Measurements from ENCODE around the gene TCAP. TPM values are rescaled to one million over a fixed set of nuclear protein-coding genes. Genes with fewer than 3 reads are reported as not detected.

The TCAP gene
- total RNA-seq, 1 donor from 2014 or later, result 0.19 TPM

GRCh38 chr17:39701784-39702422, 36.8 kb downstream of the TCAP start:
- Histone ChIP-seq H3K79me2 (ENCODE audit: low read depth) (peaks cover 79% of the 10 kb centered on the region), H3K36me3 (no peaks in the 10 kb centered on the region), H3K9ac (no peak overlapping the region), H3K4me1 (peaks cover 53% of the 10 kb centered on the region), H3K27me3 (no peaks in the 10 kb centered on the region), H3K4me3 (peak overlapping the region; percentile 96), H3K27ac (no peak overlapping the region), H3F3A (ENCODE audit: low read depth) (peaks cover 33% of the 10 kb centered on the region), H3K9me3 (ENCODE audit: low read depth) (no peaks in the 10 kb centered on the region), H3K4me2 (peak overlapping the region; percentile 88), H2AFZ (replicated peaks) (no peak overlapping the region), H4K20me1 (ENCODE audit: low read depth) (peaks cover 58% of the 10 kb centered on the region)
- no peak overlapping the region for H3K27ac Mint-ChIP-seq
- H3K4me1 Mint-ChIP-seq, result peaks cover 35% of the 10 kb centered on the region
- H3K4me3 Mint-ChIP-seq, result peak overlapping the region; percentile 99
- peaks cover 8% of the 10 kb centered on the region for H3K27me3 Mint-ChIP-seq (ENCODE audit: insufficient read depth, low read depth)
- TF ChIP-seq EZH2phosphoT487 (IDR thresholded peaks at IDR 0.05) (no peak), EZH2 (IDR thresholded peaks at IDR 0.05) (no peak)
- TF ChIP-seq, protein P1, sequence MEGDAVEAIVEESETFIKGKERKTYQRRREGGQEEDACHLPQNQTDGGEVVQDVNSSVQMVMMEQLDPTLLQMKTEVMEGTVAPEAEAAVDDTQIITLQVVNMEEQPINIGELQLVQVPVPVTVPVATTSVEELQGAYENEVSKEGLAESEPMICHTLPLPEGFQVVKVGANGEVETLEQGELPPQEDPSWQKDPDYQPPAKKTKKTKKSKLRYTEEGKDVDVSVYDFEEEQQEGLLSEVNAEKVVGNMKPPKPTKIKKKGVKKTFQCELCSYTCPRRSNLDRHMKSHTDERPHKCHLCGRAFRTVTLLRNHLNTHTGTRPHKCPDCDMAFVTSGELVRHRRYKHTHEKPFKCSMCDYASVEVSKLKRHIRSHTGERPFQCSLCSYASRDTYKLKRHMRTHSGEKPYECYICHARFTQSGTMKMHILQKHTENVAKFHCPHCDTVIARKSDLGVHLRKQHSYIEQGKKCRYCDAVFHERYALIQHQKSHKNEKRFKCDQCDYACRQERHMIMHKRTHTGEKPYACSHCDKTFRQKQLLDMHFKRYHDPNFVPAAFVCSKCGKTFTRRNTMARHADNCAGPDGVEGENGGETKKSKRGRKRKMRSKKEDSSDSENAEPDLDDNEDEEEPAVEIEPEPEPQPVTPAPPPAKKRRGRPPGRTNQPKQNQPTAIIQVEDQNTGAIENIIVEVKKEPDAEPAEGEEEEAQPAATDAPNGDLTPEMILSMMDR (IDR thresholded peaks at IDR 0.05), result no peak
- H3K9me3 Mint-ChIP-seq, result no peaks in the 10 kb centered on the region
- DNase-seq (ENCODE audit: low spot score), result peak; percentile 5
- H3K36me3 Mint-ChIP-seq, result peaks cover 2% of the 10 kb centered on the region

DNA sequence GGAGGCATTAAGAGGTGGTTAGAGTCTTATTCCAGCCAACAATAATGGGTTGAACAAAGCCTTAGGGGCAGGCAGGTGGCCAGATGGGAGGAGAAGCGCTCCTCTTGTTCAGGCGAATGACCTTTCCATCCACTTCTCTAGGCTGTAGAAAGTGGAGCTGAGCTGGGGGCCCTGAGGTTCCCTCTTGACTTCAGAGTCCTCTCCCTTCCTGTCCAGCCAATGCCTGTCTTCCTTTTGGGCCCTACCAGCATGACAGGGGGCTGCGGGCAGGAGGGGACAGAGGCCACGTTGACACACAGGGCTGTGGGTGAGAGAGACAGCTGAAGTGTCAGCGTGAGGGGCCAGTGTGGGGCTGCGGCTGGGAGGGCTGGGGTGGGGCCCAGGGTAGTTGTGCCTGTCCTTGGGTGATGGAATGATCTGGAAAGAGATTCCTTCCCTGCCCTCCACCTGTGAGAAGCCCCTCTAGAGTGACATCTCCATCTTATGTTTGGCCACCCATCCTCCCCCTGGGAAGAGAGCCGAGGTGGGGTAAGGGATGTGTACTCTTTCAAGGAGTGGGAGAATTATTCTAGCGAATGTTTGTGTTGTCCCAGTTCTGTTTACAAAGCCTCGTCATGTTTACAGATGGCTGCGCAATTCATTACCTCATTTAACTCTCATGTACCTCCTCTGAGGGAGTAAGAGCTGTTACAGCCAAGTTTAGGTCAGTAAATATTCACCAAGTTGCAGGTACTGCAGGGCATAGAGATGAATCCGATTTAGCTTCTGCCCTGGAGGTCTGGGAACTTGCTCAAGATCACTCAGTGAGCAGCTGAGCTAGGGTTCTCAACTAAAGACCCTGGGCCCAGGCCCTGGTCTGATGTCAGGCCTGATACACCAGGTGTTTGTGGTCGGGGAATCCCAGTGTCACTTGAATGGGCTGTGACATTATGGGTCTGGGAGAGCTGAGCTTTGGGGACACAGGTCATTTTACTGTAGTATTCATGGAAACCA, 38.0 kb downstream of the TCAP start:
- peaks cover 33% of the 10 kb centered on the region for H3K4me1 Mint-ChIP-seq
- Histone ChIP-seq H3K27ac (peak overlapping the region; percentile 53), H2AFZ (replicated peaks) (no peak overlapping the region), H3K4me1 (peaks cover 53% of the 10 kb centered on the region), H3K9me3 (ENCODE audit: low read depth) (no peaks in the 10 kb centered on the region), H3K4me3 (peak overlapping the region; percentile 27), H3K36me3 (no peaks in the 10 kb centered on the region), H3F3A (ENCODE audit: low read depth) (peaks cover 31% of the 10 kb centered on the region), H3K27me3 (no peaks in the 10 kb centered on the region), H3K9ac (no peak overlapping the region), H3K4me2 (peak overlapping the region; percentile 88), H4K20me1 (ENCODE audit: low read depth) (peaks cover 66% of the 10 kb centered on the region), H3K79me2 (ENCODE audit: low read depth) (peaks cover 79% of the 10 kb centered on the region)
- H3K9me3 Mint-ChIP-seq, result no peaks in the 10 kb centered on the region
- peak; percentile 21 for DNase-seq (ENCODE audit: low spot score)
- H3K27ac Mint-ChIP-seq, result no peak overlapping the region
- H3K27me3 Mint-ChIP-seq (ENCODE audit: insufficient read depth, low read depth), result peaks cover 8% of the 10 kb centered on the region
- TF ChIP-seq EZH2phosphoT487 (IDR thresholded peaks at IDR 0.05) (no peak), EZH2 (IDR thresholded peaks at IDR 0.05) (no peak)
- TF ChIP-seq, protein P1 (IDR thresholded peaks at IDR 0.05), result no peak
- peaks cover 5% of the 10 kb centered on the region for H3K36me3 Mint-ChIP-seq
- H3K4me3 Mint-ChIP-seq, result no peak overlapping the region

DNA sequence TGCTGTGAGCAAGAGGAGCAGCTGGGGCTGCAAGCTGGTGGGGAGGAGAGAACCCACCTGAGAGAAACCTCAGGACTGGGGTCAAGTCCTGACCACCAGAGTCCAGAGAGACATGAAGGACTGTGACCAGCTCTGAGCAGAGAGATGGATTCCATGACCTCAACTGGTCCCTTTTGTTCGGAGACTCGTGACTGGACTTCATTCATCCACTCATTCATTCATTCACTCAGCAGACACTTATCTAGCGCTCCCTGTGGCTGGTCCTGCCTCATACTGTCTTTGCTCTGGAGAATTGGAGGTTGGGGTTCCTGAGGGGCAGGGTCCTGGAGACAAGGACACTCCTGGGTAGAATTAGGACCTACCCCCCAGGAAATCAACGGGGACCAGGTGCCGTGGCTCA, 38.8 kb downstream of the TCAP start:
- peaks cover 77% of the 10 kb centered on the region for H3K79me2 ChIP-seq (ENCODE audit: low read depth)
- peaks cover 8% of the 10 kb centered on the region for H3K27me3 Mint-ChIP-seq (ENCODE audit: insufficient read depth, low read depth)
- no peak for DNase-seq (ENCODE audit: low spot score)
- H3K9ac ChIP-seq, result no peak overlapping the region
- no peak overlapping the region for H3K27ac ChIP-seq
- no peak overlapping the region for H2AFZ ChIP-seq (replicated peaks)
- peaks cover 31% of the 10 kb centered on the region for H3F3A ChIP-seq (ENCODE audit: low read depth)
- H3K4me1 ChIP-seq, result peaks cover 50% of the 10 kb centered on the region
- H3K4me3 ChIP-seq, result no peak overlapping the region
- H3K9me3 ChIP-seq (ENCODE audit: low read depth), result no peaks in the 10 kb centered on the region
- H4K20me1 ChIP-seq (ENCODE audit: low read depth), result peaks cover 66% of the 10 kb centered on the region
- peaks cover 5% of the 10 kb centered on the region for H3K36me3 Mint-ChIP-seq
- H3K4me1 Mint-ChIP-seq, result peaks cover 31% of the 10 kb centered on the region
- no peak overlapping the region for H3K27ac Mint-ChIP-seq
- no peak overlapping the region for H3K4me2 ChIP-seq
- H3K9me3 Mint-ChIP-seq, result no peaks in the 10 kb centered on the region
- no peak overlapping the region for H3K4me3 Mint-ChIP-seq
- no peak for TF ChIP-seq EZH2 (IDR thresholded peaks at IDR 0.05)
- TF ChIP-seq, protein P1 (IDR thresholded peaks at IDR 0.05), result no peak
- no peak for TF ChIP-seq EZH2phosphoT487 (IDR thresholded peaks at IDR 0.05)
- no peaks in the 10 kb centered on the region for H3K27me3 ChIP-seq
- H3K36me3 ChIP-seq, result no peaks in the 10 kb centered on the region

All from neural progenitor cell (in vitro differentiated cells).